ENCODE data around the gene APOH.

DNA sequence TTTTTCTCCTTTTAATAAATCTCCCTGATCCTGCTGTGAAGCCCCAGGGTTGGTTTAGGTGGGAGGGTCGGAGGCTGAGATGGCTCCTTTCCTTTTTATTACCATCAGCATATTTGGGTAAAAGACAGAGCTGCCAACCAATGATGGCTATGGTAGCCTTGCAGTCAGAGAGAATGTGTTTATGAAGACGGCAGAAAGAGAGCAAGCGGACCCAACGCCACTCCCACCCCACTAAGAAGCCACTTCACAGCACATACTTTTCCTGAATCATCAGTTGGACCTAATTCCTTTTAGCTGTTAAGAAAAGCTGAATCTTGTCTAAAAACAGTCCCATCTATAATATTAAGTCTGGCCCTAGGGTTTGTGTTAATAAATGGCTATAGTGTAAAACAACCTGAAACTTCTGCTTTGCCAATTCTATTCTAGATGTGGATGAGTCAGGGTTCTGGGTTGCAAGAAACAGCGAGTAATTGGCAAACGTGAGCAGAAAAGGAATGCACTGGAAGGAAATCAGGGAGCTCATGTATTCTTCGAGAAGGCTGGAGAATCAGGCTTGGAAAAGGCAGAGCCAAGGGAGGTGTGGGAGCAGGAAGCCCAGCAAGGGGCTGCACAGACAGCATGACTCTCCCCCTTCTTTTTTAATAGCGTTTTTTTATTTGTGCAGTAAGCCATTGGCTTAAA, 39.2 kb upstream of the APOH start:
- TF ChIP-seq CTCF (IDR thresholded peaks at IDR 0.05) = no peak
- no peak for TF ChIP-seq POLR2AphosphoS5 (IDR thresholded peaks at IDR 0.05)
